HG03432 (cell line): Measurements from ENCODE around the gene KLF16.

Source experiments
- ATAC-seq: cut with Tn5 transposase; IDR thresholded peaks from one replicate; pipeline ENCODE4 v1.9.1; 2021; ENCODE audit warnings: mild to moderate bottlenecking, moderate library complexity; ENCODE audit not compliant: unreplicated experiment

The KLF16 gene

GRCh38 chr19:1810439-1811160 is 52.8 kb downstream of the KLF16 start:
- no peak for ATAC-seq

GRCh38 chr19:1809678-1810077 is 53.7 kb downstream of the KLF16 start:
- no peak for ATAC-seq

GRCh38 chr19:1808395-1808731 is 55.0 kb downstream of the KLF16 start:
- no peak for ATAC-seq

GRCh38 chr19:1807695-1808394 is 55.5 kb downstream of the KLF16 start:
- no peak for ATAC-seq

- ATAC-seq, result no peak
Measured at GRCh38 chr19:1807030-1807694, 56.2 kb downstream of the KLF16 start.

GRCh38 chr19:1806184-1807029 is 57.0 kb downstream of the KLF16 start:
- ATAC-seq, result no peak

GRCh38 chr19:1805401-1806183 is 57.8 kb downstream of the KLF16 start:
- no peak for ATAC-seq

GRCh38 chr19:1804858-1805257 is 58.5 kb downstream of the KLF16 start:
- ATAC-seq, result no peak
